ENCODE results near the gene PTGES3.
"Not testable (repeated sequence)": the region's sequence is repeated elsewhere in the genome, so short reads cannot be mapped to it uniquely, and the experiment has no call there.

The PTGES3 gene

GRCh38 chr12:56688129-56688845 lies at the start of gene PTGES3:
Gene PTGES3, minus strand, starts transcription at chr12:56688284. Its CDS starts 285 bp downstream, at chr12:56687999.
- DNase-seq (ENCODE audit: low read depth in 4 of 4, low spot score in 1 of 4), result peak; percentile 84 to 98 (median 97)

- no peak for DNase-seq (ENCODE audit: low read depth in 4 of 4, low spot score in 1 of 4)
These were observed 40.2 kb upstream of the PTGES3 start for GRCh38 chr12:56728139-56728861.

- not testable (repeated sequence) for DNase-seq (ENCODE audit: low read depth in 4 of 4, low spot score in 1 of 4)
These were observed 38.2 kb upstream of the PTGES3 start for GRCh38 chr12:56726196-56726675.

GRCh38 chr12:56725723-56726102 lies 37.6 kb upstream of the PTGES3 start:
- no peak for DNase-seq (ENCODE audit: low read depth in 4 of 4, low spot score in 1 of 4)

GRCh38 chr12:56724972-56725722 lies 37.1 kb upstream of the PTGES3 start, which contains the start of gene NACA:
Gene NACA, minus strand, starts transcription at chr12:56725299. Its CDS starts 778 bp downstream, at chr12:56724521.
- peak; percentile 91 to 99 (median 97) for DNase-seq (ENCODE audit: low read depth in 4 of 4, low spot score in 1 of 4)

- DNase-seq (ENCODE audit: low read depth in 4 of 4, low spot score in 1 of 4), result peak in 1 of 4 experiments; percentile 15
These were observed 36.6 kb upstream of the PTGES3 start for GRCh38 chr12:56724701-56724971.

GRCh38 chr12:56723889-56724700 lies 36.0 kb upstream of the PTGES3 start:
- no peak for DNase-seq (ENCODE audit: low read depth in 4 of 4, low spot score in 1 of 4)

- DNase-seq (ENCODE audit: low read depth in 4 of 4, low spot score in 1 of 4), result no peak
These were observed 35.3 kb upstream of the PTGES3 start for GRCh38 chr12:56723352-56723751.

- no peak for DNase-seq (ENCODE audit: low read depth in 4 of 4, low spot score in 1 of 4)
These were observed 34.7 kb upstream of the PTGES3 start for GRCh38 chr12:56722832-56723231.

GRCh38 chr12:56721721-56722120 lies 33.6 kb upstream of the PTGES3 start:
- no peak for DNase-seq (ENCODE audit: low read depth in 4 of 4, low spot score in 1 of 4)

GRCh38 chr12:56721216-56721615 lies 33.1 kb upstream of the PTGES3 start:
- no peak for DNase-seq (ENCODE audit: low read depth in 4 of 4, low spot score in 1 of 4)

GRCh38 chr12:56720731-56721151 lies 32.7 kb upstream of the PTGES3 start:
- no peak for DNase-seq (ENCODE audit: low read depth in 4 of 4, low spot score in 1 of 4)

- no peak for DNase-seq (ENCODE audit: low read depth in 4 of 4, low spot score in 1 of 4)
These were observed 31.0 kb upstream of the PTGES3 start for GRCh38 chr12:56719056-56719455.

- no peak for DNase-seq (ENCODE audit: low read depth in 4 of 4, low spot score in 1 of 4)
These were observed 30.6 kb upstream of the PTGES3 start for GRCh38 chr12:56718636-56719035.

GRCh38 chr12:56718149-56718548 lies 30.1 kb upstream of the PTGES3 start:
- DNase-seq (ENCODE audit: low read depth in 4 of 4, low spot score in 1 of 4), result no peak

- DNase-seq (ENCODE audit: low read depth in 4 of 4, low spot score in 1 of 4), result no peak
These were observed 29.1 kb upstream of the PTGES3 start for GRCh38 chr12:56716933-56717880.

- no peak for DNase-seq (ENCODE audit: low read depth in 4 of 4, low spot score in 1 of 4)
These were observed 28.4 kb upstream of the PTGES3 start for GRCh38 chr12:56716458-56716857.

GRCh38 chr12:56715798-56716197 lies 27.7 kb upstream of the PTGES3 start:
- no peak for DNase-seq (ENCODE audit: low read depth in 4 of 4, low spot score in 1 of 4)

- DNase-seq (ENCODE audit: low read depth in 4 of 4, low spot score in 1 of 4), result no peak
These were observed 26.4 kb upstream of the PTGES3 start for GRCh38 chr12:56714431-56714929.

GRCh38 chr12:56713345-56713744 lies 25.3 kb upstream of the PTGES3 start:
- no peak for DNase-seq (ENCODE audit: low read depth in 4 of 4, low spot score in 1 of 4)
